HG02678 (cell line): Measurements from ENCODE around the gene SH3RF2.
A peak's percentile ranks its signal among the peaks of the same experiment; 100 is the strongest.
"Not testable (repeated sequence)": the region's sequence is repeated elsewhere in the genome, so short reads cannot be mapped to it uniquely, and the experiment has no call there.

ENCODE experiments used
- ATAC-seq: cut with Tn5 transposase; IDR thresholded peaks from one replicate; pipeline ENCODE4 v1.9.1; 2021; ENCODE audit warnings: mild to moderate bottlenecking, moderate library complexity; ENCODE audit not compliant: unreplicated experiment

The SH3RF2 gene, protein sequence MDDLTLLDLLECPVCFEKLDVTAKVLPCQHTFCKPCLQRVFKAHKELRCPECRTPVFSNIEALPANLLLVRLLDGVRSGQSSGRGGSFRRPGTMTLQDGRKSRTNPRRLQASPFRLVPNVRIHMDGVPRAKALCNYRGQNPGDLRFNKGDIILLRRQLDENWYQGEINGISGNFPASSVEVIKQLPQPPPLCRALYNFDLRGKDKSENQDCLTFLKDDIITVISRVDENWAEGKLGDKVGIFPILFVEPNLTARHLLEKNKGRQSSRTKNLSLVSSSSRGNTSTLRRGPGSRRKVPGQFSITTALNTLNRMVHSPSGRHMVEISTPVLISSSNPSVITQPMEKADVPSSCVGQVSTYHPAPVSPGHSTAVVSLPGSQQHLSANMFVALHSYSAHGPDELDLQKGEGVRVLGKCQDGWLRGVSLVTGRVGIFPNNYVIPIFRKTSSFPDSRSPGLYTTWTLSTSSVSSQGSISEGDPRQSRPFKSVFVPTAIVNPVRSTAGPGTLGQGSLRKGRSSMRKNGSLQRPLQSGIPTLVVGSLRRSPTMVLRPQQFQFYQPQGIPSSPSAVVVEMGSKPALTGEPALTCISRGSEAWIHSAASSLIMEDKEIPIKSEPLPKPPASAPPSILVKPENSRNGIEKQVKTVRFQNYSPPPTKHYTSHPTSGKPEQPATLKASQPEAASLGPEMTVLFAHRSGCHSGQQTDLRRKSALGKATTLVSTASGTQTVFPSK

DNA sequence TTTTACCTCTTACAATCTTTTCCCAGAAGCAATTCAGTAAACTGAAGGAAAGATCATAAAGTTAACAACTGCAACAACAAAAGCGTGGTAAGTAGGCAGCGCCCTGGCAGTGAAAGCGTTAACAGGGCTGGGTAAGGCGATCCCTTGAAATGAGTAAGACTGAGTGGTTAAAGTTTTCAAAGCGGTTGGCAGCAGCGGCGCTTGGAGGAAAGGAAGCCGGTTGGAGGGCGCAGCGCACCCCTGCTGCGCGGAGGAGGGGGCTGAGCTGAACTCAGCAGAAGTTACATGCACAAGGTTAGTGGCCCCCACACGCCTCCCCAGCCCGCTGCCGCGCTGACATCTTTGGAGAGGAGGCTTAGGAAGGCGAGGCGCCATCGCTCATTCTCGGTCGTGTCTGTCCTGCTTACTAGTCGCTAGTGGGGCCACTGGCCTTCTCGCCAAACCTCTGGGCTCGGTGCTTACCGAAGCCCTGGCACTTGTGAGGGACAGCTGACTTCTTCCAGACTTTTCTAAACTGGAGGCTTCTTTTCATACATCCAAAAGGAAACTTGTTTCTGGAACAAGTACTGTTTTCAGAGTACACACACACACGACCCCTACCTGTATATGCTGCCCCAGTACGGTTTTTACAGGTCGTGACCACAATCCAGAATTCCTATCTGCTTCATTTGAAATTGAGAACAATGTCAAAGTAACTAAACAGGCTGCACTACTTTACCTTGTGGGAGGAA lies at the start of gene SH3RF2:
Gene SH3RF2, plus strand, starts transcription at position 178 of the 731 bp plus-strand sequence. CDS start 1,351 bp downstream, outside the sequence.
- no peak for ATAC-seq

DNA sequence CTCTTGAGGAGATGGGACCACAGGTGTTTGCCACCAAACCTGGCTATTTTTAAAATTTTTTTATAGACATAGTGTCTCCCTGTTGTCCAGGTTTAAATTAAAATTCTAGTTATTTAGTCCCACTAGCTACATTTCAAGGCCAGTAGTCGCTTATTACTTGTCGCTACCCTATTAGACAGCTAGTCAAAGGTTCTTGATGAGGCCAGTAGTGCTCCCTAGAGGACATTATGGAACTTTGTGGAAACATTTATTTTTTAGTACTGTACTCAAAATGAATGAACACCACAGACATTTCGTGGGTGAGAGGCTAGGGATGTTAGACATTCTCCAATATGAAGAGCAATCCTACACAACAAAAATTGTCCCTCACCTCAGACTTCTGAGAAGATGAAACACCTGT lies 49.2 kb upstream of the SH3RF2 start:
- no peak for ATAC-seq

DNA sequence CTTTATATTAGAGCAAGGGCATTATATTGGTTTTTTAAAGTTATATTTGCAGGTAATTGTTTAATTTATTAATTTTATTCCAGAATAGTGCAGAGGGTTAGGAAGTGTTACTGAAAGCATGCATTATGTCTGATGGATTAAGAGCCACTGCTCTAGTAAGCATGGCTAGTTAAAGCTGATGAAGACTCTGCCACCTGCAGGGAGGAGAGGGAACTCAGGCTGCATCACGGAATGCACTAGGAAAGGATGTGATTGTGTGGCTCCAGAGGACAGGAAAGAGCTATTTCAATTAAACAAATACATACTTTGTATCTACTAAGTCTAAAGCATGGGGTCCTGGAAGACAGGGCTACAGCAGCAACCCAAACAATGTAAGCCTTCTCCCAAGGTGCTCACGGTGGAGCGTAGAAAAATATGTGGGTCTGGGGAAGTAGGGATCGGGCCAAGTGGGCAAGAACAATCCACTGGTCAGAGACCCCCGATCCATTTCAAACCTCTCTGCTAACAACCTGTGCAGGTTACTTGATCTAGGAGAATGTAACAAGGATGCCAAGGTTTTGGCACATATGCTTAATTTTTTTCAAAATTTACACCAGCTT lies 48.3 kb upstream of the SH3RF2 start:
- peak; percentile 54 for ATAC-seq

DNA sequence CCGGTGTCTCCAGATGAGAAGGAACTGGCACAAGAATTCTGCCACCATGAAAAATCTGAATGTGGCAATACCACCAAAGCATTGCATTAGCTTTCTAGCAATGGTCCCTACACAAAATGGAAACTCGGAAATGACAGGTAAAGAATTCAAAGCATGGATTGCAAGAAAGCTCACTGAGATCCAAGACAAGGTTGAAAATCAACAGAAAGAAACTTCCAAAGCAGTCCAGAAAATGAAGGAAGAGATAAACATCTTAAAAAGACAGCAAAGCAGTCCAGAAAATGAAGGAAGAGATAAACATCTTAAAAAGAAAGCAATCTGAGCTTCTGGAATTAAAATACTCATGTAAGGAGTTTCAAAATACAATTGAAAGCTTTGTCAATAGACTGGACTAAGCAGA lies 46.8 kb upstream of the SH3RF2 start:
- ATAC-seq = no peak

DNA sequence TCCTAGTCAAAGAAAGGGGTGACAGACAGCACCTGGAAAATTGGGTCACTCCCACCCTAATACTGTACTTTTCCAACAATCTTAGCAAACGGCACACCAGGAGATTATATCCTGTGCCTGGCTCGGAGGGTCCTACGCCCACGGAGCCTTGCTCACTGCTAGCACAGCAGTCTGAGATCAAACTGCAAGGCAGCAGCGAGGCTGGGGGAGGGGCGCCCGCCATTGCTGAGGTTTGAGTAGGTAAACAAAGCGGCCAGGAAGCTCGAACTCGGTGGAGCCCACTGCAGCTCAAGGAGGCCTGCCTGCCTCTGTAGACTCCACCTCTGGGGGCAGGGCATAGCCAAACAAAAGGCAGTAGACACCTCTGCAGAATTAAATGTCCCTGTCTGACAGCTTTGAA lies 45.0 kb upstream of the SH3RF2 start:
- not testable (repeated sequence) for ATAC-seq

DNA sequence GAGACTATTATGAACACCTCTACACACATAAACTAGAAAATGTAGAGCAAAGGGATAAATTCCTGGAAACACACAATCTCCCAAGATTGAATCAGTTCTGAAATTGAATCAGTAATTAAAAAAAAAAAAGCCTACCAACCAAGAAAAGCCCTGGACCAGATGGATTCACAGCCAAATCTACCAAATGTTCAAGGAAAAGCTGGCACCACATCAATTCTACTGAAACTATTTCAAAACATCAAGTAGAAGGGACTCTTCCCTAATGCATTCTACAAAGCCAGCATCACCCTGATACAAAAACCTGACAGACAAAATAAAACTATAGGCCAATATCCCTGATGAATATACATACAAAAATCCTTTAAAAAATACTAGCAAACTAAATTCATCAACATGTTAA lies 38.2 kb upstream of the SH3RF2 start:
- ATAC-seq = no peak

DNA sequence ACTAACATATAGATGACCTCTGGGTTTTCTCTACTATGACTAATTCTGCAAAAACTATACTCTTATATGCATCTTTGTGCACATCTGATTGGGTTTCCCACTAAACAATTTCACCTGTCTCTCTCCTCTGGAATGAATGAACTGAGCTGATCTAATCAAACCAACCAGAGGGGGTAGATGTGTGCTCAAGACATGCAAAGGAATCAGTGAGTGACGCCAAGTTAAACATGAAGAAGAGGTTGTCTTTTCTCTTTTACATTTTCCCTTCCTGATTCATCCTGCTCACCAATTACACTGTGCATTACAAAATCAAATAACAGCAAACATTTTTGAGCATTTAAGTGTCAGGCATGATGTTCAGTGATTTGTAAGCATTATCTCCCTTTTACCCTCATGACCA lies 34.0 kb upstream of the SH3RF2 start:
- ATAC-seq = no peak

DNA sequence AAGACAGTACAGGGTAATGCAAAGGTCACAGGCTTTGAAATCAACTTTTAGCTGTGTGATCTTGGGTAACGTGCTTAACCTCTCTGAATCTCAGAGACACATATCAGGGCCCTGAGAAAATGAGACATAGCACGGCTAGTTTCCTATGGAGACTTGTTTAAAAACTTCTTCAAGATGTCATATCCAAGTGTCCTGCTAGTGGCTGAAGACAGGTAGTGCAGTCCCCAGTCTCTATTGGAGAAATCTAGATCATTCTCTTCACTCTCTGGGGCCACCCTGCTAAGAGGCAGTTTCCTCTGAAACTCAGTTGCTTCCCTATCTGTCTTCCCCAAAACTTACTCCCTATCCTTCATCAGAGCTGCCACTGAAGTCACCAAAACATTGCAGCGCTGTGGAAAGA lies 33.3 kb upstream of the SH3RF2 start:
- no peak for ATAC-seq

DNA sequence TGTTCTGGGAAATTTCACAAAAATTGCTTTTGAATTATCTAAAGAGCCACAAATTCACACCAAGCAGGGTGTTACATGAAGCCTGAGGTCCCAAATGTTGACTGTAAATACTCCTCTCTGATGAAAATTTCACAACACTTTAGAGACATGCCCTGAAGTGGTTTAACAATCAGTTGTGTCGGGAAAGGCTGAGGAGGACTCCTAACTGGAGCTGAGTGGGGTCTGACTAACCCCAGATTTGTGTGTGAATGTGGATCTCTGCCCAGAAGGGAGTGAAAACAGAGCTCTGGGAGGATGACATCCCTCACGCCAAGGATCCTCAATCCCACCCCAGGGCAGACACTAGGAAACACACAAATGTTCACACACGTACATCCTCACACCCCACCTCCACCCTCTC lies 32.5 kb upstream of the SH3RF2 start:
- ATAC-seq = no peak

DNA sequence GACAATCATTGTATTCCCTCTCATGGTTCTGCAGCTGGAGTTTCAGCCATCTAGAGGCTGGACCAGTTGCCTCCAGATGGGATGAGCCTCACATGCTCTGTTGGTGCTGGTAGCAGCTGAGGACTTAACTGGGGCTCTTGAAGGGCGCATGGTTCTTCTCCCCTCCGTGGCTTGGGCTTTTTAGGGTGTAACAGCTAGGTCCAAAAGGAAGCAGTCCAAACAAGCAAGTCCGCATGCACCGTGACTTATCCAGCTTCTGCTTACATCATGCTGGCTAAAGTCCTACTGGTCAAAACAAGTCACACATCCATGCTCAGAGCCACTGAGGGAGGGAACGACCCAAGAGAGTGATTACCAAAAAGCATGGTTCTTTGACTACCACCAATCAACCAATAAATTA lies 31.6 kb upstream of the SH3RF2 start:
- ATAC-seq = no peak

DNA sequence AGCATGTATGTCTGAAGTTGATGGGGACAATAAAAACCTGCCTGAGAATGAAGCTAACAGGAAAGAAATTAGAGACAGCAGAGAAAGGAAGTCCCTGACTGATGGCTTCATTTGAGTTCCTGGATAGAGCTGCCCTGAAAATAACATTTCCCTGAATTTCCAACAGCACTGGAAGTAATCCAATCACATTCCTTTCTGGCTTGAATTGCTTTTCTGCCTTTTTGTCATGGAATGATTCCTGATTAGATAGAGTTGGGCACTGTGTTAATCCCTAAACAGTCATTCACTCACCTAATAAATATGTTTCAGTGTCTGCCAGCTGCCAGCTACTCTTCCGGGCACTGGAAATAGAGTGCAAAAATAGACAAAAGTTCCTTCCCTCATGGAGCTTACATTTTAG lies 30.0 kb upstream of the SH3RF2 start:
- no peak for ATAC-seq

DNA sequence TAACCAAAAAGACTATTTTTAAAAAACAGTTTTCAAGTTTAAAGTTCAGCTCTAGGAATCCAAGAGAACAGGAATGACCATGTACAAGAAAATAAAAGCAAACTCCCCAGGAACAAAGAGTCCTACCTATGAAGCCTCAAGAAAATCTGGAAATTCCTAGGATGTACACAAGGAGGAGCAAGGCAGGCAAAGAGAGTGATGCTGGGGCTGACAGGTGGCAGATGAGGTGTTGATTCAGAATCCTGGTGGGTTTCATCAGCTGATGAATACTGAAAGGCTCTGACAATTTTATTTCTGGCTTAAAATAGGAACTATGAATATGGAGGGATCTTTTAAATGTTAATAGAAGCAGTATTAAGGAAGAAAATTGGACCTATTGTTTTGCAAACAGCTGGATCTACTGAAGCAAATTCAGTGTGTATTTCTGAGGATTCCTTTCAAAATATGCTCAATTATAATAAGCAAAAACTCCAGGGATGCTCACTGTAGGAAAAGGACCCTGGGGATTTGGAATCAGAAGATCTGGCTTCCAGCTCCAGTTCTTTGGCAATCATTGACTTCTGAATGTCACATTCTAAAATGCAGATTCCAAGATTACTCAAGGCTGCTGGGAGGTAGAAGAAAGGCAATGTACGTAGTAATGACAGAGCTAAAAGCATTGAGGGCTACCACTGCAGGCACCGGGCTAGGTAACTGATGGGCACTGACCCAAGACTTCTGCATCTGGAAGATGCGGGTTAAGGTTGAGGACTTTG lies 28.0 kb upstream of the SH3RF2 start:
- no peak for ATAC-seq

DNA sequence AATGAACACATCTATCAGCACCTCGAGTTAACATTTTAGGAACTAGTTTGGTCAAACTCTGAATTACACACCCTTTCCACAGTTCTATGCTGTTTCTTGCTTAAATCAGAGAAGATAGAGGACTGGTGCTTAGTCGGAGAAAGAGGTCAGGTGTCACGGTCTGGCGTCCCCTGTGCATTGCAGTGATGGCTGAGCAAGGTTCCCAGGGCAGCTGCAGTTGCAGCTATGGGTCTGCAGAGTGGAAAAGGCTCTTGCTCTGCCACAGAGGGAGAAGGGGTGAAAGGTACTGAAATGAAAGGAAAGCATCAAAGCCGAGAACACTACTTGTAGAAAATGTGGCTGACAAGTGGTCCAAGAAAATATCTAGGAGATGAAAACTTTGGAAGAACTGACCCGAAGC lies 25.2 kb upstream of the SH3RF2 start:
- ATAC-seq = no peak

DNA sequence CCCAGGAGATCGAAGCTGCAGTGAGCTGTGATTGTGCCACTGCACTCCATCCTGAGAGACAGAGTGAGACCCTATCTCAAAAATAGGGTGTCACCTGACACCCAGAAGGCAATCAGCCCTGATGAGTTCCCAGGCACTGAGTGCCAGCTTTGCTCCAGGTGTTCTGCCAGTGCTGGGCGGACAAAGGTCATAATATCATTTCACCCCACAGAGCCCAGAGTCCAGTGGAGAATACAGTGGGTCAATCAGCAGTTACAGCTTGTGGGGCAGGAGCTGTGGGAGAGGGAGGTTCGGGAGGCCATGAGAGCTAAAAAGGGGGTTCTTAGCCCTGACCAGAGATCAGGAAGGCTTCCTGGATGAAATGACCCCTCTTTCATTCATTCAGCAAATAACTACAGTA lies 24.4 kb upstream of the SH3RF2 start:
- no peak for ATAC-seq

DNA sequence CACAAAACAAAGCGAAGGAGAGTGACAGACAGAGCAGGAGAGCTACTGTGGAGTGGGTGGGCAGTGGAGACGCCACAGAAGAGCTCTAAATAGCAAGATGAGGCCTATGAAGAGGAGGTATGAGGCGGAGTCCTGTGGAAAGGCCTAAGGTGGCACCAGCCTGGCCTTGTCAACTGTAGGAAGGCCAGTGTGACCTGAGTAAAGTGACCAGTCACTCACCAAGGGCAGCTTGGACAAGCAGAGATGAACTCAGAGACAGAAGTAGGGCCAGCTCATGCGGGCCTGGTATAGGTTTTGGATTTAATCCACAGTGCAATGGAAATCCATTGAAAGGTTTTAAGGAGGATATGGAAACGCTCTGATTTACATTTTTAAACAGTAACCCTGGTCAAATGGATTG lies 23.8 kb upstream of the SH3RF2 start:
- no peak for ATAC-seq

DNA sequence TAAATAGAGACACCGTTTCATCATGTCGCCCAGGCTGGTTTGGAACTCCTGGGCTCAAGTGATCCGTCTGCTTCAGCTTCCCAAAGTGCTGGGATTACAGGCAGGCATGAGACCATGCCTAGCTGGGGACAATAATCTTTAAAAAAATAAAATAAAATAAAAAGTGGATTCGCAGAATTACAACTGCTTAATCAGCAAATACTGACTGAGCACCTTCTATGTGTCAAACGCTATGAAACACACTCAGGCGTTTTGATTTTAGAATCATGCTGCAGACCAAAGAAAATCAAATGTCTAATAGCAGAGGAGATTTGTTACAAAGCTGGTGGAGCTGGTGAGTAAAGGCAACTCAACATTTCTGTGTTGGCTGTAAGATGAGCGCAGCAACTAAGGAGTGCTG lies 22.7 kb upstream of the SH3RF2 start:
- ATAC-seq = no peak

DNA sequence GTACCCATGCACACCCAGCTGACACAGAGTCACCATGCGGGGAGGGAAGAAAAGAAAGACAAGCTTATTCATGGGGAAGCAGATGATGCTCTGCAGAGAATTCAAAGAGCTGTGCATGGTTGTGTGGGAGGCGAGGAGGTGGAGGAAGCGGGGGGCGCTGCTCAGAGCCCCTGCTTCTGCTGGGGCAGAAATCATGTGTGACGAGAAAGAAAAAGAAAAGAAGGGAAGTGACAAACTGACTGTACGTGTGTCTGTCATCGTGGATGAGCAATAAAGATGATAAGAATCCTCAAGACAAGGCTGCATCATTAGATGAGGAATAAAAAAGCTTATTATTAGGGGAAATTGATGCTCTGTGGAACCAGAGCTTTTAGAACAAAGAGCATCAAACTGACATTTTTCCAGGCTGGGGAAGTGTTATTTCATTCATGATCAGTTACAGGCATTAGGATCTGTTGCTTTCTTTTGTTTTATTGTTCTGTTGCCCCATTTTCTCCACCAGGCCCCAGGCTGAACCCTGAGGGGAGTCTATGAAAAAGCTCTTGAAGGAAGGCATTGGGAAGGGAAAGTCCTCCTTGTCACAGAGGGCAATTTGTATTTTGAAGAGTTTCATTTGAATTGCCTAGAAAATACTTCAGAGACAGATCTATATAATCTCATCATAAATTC lies 20.3 kb upstream of the SH3RF2 start:
- no peak for ATAC-seq

DNA sequence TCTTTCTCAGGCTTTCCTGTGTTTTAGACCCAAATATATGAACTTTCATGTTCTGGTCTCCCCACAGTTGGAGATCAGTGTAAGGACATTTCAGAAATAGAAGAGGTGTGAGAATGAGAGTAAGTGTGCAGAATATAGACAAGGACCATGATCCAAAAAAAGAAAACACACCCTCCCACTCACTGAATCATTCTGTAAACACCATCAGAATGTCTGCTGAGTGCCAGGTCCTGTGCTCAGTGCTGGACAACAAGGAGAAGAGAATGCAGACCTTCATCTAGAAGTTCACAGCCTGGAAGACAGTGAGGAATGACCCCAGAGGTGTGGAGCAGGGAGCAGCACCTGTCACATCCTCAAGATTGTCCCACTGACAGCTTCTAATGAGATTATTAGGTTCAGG lies 19.1 kb upstream of the SH3RF2 start:
- no peak for ATAC-seq

DNA sequence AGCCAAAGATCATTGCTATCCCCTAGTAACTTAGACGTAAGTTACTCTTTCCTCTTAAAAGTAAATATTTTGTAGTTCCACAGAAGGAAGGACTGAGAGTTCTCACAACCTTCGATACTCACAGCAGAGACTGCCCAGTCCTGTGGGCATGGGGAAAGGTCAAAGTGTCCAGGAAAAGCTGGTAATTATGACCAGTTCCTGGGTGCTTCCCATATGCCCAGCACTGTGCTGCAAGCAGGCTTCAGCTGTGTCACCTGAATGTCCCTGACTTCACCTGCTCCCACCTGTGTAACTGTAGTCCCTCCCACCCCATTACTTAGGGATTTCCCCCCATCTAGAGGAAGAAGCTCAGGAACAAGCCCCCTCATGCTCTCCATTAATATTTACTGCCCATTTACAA lies 18.0 kb upstream of the SH3RF2 start:
- no peak for ATAC-seq

DNA sequence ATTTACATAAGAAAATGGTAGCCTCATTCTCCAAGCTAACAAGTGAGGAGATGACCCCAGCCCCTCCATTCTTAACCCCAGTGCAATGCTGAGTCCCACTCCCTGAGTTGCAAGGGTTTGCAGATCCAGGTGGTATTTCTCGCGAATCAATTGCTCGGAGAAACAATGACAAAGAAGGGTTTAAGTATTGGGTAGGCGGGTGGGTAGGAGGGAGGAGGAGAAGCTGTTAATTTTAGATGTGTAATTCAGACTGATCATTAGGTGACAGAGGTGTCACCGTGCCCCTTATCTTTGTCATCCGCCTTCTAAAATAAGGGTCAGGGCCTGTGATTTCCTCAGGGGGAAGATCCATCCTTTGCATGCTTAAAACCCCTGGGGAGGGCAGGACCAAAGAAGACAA lies 17.0 kb upstream of the SH3RF2 start:
- no peak for ATAC-seq
